GM15510 (cell line): ENCODE data around the gene JAG2.

ENCODE experiments used
- POLR2A ChIP-seq: IDR thresholded peaks from 3 replicates; pipeline ENCODE4 v1.6.1; 2011; ENCODE audit warnings: borderline replicate concordance; ENCODE audit not compliant: insufficient read length; ENCODE audit errors: extremely low read depth

JAG2 gene

DNA sequence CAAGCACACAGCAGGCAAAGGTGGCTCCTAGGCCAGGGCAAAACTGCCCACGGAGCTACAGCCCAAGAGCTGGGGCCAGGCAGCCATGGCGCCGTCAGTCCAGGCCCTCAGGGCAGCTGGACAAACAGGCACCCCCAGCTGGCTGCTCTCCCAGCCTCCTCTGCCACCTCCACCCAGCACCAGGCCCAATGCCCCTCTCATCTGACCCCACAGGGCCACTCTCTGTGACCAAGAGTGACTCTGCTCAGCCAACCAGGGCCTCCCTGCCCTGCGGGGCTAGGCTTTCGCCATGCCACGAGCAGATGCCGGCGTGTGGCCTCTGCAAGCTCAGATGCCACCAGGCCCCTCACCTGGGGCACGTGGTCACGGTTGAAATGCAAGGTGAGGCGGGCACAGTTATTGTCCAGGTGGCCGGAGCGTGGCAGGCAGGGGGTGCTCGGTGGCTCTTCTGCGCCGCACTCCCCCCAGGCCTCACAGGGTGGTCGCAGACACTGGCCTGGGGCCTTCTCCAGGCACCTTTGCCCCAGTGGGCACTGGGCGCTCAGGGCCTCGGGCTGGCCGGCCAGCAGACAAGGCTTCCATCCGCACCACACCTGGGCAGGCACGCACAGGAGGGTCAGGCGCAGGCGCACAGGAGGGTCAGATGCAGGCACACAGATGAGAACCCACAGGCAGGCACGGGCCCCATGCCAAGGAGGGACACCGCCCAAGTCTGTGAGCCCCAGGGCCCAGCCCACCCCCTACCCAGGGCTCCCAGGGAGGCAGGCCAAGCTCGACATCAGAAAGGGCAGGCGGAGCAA is 23.0 kb downstream of the JAG2 start:
- no peak for TF ChIP-seq POLR2A

DNA sequence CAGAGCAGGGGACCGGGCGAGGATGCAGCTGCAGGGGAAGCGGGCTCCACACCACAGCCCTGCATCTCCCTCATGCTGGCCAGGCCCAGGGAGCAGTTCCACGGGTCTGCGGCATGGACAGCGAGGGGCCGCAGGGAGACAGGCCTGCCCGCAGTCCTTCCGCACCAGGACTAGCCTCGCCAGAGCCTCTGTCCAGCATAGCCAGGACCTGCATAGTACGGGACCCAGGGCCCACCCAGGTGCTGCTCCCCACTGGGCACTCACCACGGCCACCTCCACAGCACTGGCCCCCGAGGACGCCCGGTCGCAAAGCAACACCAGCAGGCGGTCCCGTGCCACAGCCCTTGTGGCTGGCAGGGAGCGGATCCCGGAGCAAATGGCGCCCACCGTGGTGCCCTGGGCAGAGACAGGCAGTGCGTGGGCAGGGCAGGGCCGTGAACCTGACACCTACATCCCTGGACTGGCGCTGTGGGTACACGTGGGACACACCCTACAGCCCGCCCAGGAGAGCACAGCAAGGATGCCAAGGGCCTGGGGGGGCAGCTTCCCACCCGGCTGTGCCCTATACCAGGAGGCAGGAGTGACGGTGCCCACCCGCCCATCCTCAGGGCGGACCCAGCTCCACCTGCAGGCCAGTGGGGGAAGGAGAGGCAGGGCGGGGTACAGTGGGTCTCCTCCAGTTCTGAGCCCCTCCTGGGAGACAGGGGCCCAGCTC is 23.8 kb downstream of the JAG2 start:
- TF ChIP-seq POLR2A: no peak

DNA sequence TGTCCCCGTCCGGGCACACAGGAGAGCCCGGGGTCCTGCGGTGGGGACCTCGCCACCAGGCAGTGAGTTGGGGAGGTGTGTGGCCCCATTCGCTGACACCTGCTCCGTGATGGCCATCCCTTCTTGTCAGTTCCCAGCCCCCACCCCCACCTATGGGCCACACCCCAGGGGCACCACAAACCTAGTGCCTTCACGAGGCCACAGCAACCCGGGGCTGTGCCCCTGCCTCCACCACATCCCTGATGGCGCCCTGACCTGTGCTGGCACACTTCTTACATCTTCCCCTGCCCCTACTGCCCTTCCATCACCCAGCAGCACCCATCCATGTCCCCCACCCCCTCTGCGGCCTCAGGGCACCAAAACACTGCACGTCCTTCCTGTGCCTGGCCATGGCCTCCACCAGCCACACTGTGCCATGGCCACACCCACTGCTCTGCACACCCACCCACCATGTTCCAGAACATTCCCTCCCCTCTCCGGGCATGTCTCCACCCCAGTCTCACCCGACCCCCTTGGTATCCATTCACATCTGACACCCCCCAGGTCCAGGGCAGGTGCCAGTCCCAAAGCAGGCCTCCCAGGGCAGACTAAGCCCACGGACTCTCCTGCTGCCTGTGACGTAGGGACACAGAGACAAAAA is 24.4 kb downstream of the JAG2 start:
- TF ChIP-seq POLR2A: no peak

- no peak for TF ChIP-seq POLR2A
Observed at GRCh38 chr14:105143451-105144025, 25.0 kb downstream of the JAG2 start.

DNA sequence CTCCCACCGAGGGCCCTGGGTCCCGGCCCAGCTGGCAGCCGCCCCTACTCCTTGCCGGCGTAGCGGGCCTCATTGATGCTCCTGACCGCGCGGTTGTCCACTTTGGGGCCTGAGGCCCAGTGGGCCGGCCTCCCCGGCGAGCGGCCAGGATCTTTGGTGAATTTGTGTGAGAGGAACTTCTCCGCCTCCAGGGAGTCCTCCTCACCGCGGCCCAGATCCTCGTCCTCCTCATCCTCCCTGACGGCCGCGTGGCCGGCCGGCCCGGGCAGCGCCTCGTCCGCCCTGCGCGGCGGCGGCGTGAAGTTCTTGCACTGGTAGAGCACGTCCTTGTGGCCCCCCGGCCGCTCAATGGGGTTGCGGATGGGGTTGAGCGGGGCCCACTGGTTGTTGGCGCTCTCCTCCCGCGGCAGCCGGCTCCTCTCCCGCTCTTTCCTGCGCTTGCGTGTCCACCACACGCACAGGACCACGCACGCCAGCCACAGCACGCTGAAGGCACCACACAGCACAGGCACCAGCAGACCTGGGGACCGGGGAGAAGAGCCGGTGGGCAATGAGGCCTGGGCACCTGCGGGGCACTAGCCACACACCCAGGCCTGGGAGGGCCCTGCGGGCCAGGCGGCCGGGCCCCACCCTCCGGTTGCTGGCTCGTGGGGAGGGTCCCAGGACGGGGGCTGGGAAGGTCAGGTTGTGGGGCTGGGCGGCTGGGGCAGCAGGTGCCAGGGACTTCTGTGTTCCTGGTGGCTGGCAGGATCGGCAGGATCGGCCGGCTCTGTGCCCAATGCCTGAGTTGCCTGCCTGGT is 25.7 kb downstream of the JAG2 start:
- no peak for TF ChIP-seq POLR2A

DNA sequence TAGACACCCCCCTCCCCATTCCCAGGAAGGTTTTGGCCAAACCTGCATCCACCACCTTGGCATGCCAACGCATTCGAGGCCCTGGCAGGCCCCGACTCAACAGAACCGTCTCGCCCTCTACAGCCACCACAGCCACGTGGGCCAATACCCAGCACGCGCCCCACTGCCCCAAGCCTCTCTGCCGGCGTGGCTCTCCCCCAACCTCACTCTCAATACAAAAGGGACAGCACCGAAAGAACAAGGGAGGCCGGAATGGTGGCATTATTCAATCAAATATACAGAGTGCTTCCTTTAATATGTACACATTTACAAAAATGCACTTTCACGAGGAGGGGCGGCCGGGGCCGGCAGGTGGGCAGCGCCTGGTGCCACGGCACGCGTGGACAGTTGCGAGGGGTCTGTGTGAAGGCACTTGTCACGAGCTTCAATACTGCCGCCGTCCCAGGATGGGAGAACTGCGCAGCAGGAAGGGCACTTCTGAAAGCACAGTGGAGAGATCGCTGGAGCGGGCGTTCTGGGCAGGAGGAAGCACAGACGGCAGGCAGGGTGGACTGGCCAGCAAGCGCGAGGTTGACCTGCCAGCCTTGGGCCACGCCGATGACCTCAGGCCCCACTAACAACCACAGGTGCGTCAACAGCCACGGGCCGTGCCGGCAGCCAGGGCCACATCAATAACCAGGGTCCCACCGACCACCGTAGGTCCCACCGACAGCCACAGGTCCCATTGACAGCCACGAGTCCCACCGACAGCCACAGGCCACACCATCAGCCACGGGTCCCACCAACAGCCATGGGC is 26.9 kb downstream of the JAG2 start:
- no peak for TF ChIP-seq POLR2A

DNA sequence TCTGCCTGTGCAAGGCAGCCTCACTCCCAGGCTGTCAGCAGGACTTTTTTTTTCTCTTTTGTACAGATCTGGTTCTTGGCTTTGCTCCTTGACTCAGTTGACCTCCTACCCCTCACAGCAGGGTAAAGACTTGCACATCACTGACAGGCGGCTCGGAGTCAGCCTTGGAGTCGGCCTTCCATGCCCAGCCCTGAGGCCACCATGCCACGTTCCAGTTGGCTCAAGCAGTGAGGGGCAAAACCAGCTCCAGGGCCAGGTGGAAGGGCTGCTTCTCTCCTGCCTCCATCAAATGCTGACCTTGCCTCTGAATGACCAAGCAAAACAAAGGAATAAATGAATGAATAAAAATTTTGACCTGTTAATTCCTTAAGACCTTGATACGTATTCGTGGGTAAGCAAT is 27.6 kb downstream of the JAG2 start:
- TF ChIP-seq POLR2A: no peak

- TF ChIP-seq POLR2A: no peak
Observed at GRCh38 chr14:105140581-105140980, 28.0 kb downstream of the JAG2 start.

DNA sequence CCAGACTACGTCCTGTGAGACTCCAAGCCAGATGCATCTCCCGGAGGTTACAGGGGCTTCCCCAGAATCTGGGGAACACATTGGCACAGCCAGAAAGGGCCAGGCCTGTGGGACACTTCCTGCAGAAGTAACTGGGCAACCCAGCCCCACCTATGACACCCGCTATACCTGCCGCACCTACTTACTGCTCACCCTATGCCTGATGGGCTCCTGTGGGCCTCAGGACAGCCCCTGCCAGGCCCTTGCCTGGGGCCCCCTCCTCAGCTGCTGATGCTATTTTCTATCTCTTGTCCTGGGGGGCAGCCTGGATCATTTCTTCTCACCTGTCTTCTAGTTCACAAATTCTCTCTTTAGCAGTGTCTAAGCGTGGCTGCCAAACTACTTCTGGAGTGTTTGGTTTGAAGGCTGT is 28.7 kb downstream of the JAG2 start:
- no peak for TF ChIP-seq POLR2A

DNA sequence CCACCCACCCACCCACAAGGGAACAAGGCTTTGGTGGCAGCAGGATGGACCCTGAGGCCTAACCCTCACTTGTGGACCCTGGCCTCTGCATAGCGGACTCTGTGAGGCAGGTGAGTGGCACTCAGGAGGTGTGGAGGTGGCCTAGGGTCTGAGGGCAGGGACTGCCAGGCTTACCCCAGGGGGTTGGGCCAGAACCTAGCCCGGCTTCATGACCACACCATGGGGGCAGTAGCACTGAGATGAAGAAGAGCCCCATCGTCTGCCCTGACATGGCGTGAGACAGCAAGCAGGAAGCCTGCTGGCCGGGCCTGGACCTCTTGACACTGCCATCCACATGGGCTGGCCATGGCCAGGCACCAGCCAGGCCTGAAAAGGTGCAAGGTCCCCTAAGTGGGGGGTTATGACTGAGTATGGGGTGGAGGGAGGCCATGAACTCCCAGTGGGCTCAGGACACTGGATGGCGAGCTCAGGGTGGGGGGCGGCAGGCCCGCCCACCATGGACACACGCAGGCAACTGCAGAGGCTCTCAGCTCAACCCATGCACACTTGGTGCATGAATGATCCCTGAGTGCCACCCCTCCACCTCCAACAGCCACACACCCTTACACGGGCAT is 29.3 kb downstream of the JAG2 start:
- TF ChIP-seq POLR2A: no peak

DNA sequence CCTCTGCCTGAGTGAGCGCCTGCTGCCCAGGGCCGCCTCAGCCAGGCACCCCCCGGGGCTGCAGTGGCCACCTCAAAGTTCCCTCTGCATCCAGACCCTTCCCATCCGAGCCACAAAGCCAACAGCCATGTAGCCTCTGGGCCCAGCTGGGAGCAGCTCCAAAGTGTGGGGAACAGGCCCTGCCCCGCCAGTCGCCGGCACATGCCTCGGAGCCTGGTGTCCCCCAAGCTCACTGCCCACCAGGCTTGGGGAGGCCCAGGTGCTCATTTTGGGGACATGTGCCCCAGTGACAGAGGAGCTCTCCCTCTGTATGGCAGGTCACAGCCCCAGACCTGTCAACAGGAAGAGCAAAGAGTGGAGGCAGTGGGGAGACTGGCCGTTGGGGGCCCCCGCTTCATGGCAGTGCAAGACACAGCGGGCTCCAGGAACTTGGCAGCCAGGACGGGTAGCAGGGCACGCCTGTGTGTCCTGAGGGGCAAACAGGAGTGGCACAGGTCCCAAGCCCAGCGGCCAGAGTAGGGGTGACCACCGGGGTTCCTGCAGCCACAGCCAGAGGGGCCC is 29.9 kb downstream of the JAG2 start:
- no peak for TF ChIP-seq POLR2A

GRCh38 chr14:105138021-105138541 is 30.5 kb downstream of the JAG2 start:
- no peak for TF ChIP-seq POLR2A
